Endothelial cell of umbilical vein (primary cell): Measurements from ENCODE around the gene PRKCSH. TPM values are rescaled to one million over a fixed set of nuclear protein-coding genes. Genes with fewer than 3 reads are reported as not detected.
"Not testable (repeated sequence)": the region's sequence is repeated elsewhere in the genome, so short reads cannot be mapped to it uniquely, and the experiment has no call there.

Experiments
- BruUV-seq: library from RNA; stranded (reverse); fragments of 400-500 nt; replicated peaks from 2 replicates; lab custom pipeline; 2021; lab: Mats Ljungman, UMichigan
- CTCF ChIA-PET: fragments of 300-600, 350-600 bp; sonication (Branson Sonifier 250); formaldehyde crosslinking; loops from one replicate; lab custom pipeline; 2021; ENCODE audit warnings: antibody characterized with exemption, inconsistent platforms; lab: Charles Lee
- POLR2A ChIA-PET: fragments of 300-600, 350-600 bp; sonication (Branson Sonifier 250); formaldehyde crosslinking; loops from one replicate; lab custom pipeline; 2021; ENCODE audit warnings: antibody characterized with exemption, inconsistent platforms; lab: Charles Lee
- DNase-seq: peaks from one replicate; pipeline ENCODE4 v3.0.0-alpha.2; 2011; ENCODE audit warnings: low read depth, low spot score
- FAIRE-seq: peaks from 2 replicates; lab custom pipeline; 2011; peaks lifted over from hg19 to GRCh38; lab: Jason Lieb, UNC
- H2AFZ ChIP-seq: 2 replicates; pipeline ENCODE4 v1.6.0; 2012; ENCODE audit warnings: low read depth, low read length, control low read depth, inconsistent platforms
- H3K27ac ChIP-seq: 2 replicates; pipeline ENCODE4 v1.5.1; 2011; ENCODE audit warnings: low read depth, mild to moderate bottlenecking, control low read depth, low read length, moderate library complexity; ENCODE audit not compliant: insufficient read depth
- H3K27me3 ChIP-seq, 2 experiments: 2 replicates each; pipeline versions ENCODE4 v1.6.0 to v1.6.1; 2011; ENCODE audit warnings: low read length in 2 of 2, mixed read lengths in 1 of 2; ENCODE audit not compliant: control insufficient read depth in 2 of 2, insufficient read depth in 2 of 2
- H3K36me3 ChIP-seq, 2 experiments: 2 replicates in 1 of 2; 3 replicates in 1 of 2; pipeline ENCODE4 v1.5.1; 2011; ENCODE audit warnings: low read length in 2 of 2, mild to moderate bottlenecking in 1 of 2, moderate library complexity in 1 of 2; ENCODE audit not compliant: control insufficient read depth in 2 of 2, insufficient read depth in 2 of 2; ENCODE audit errors: extremely low read depth in 1 of 2
- H3K4me1 ChIP-seq: 3 replicates; pipeline ENCODE4 v1.5.1; 2011; ENCODE audit warnings: mild to moderate bottlenecking, low read length; ENCODE audit not compliant: control insufficient read depth, insufficient read depth; ENCODE audit errors: extremely low read depth
- H3K4me2 ChIP-seq: 2 replicates; pipeline ENCODE4 v1.6.1; 2011; ENCODE audit warnings: low read length, control low read depth, mixed read lengths; ENCODE audit not compliant: insufficient read depth
- H3K4me3 ChIP-seq, 3 experiments: fragments of 200-600 bp in 1 of 3; sonication (generic), shearing (Covaris generic) in 1 of 3; replicated peaks in 1 of 3; 2 replicates each; pipeline ENCODE4 v1.5.1; 2011 to 2016; ENCODE audit warnings: control low read depth in 3 of 3, low read length in 3 of 3, mild to moderate bottlenecking in 2 of 3, inconsistent platforms in 1 of 3, low read depth in 1 of 3, moderate library complexity in 1 of 3; ENCODE audit not compliant: insufficient read depth in 1 of 3
- H3K79me2 ChIP-seq: 2 replicates; pipeline ENCODE4 v1.6.0; 2012; ENCODE audit warnings: low read length, inconsistent platforms; ENCODE audit not compliant: control insufficient read depth, insufficient read depth
- H3K9ac ChIP-seq: replicated peaks from 2 replicates; pipeline ENCODE3; 2011; ENCODE audit warnings: low read length, control low read depth; ENCODE audit not compliant: insufficient read depth; ENCODE audit errors: extremely low read depth
- H3K9me1 ChIP-seq: replicated peaks from 3 replicates; pipeline ENCODE4 v1.6.0; 2011; ENCODE audit warnings: mild to moderate bottlenecking, low read length; ENCODE audit not compliant: control insufficient read depth, insufficient read depth; ENCODE audit errors: extremely low read depth
- H3K9me3 ChIP-seq: replicated peaks from 2 replicates; pipeline ENCODE4 v1.5.1; 2012; ENCODE audit warnings: low read length, inconsistent platforms; ENCODE audit not compliant: control insufficient read depth, insufficient read depth
- H4K20me1 ChIP-seq: replicated peaks from 2 replicates; pipeline ENCODE3; 2011; ENCODE audit warnings: mild to moderate bottlenecking, low read length; ENCODE audit not compliant: control insufficient read depth, insufficient read depth; ENCODE audit errors: extremely low read depth
- CTCF ChIP-seq, 2 donors: IDR thresholded peaks; 1 replicate in 1 of 2; 2 replicates in 1 of 2; pipeline ENCODE4 v1.5.1; 2011; ENCODE audit warnings: low read length in 2 of 2, mild to moderate bottlenecking in 2 of 2, moderate library complexity in 2 of 2, control low read depth in 1 of 2, inconsistent platforms in 1 of 2, low read depth in 1 of 2; ENCODE audit not compliant: insufficient read depth in 1 of 2; ENCODE audit errors: extremely low read depth in 1 of 2
- FOS ChIP-seq: IDR thresholded peaks from 2 replicates; pipeline ENCODE4 v1.6.1; 2011; ENCODE audit warnings: mild to moderate bottlenecking, low read length, moderate library complexity, borderline replicate concordance; ENCODE audit not compliant: insufficient read depth
- POLR2AphosphoS5 ChIP-seq: IDR thresholded peaks from 2 replicates; pipeline ENCODE4 v1.6.1; 2012; ENCODE audit warnings: low read depth, mild to moderate bottlenecking, control low read depth, low read length, moderate library complexity; ENCODE audit not compliant: insufficient read depth
- dilution Hi-C: fragments of 300-500 bp; cut with MboI; formaldehyde crosslinking; loops from one replicate; pipeline ENCODE4 v1.15.0; 2019; ENCODE audit warnings: low sequenced_read_pairs; ENCODE audit not compliant: extremely low pct_ligation_motif_present
- intact Hi-C: fragments of 100-400 bp; cut with micrococcal nuclease; formaldehyde crosslinking; loops from one replicate; pipeline ENCODE4 v1.10.0; 2022
- polyA plus RNA-seq, 4 experiments: library from polyadenylated mRNA; depleted of rRNA in 3 of 4; stranded (reverse) in 3 of 4; unstranded in 1 of 4; fragments of >200 nt; gene quantifications; 2 replicates each; pipeline versions ENCODE4 v1.2.1 to v1.2.3, GENCODE V29; 2011 to 2012; ENCODE audit warnings: missing spikeins in 1 of 4
- total RNA-seq: library from RNA; stranded (reverse); gene quantifications from 2 replicates; pipeline ENCODE4 v1.2.3, GENCODE V29; 2021

The PRKCSH gene
- total and polyA plus RNA-seq, 2 donors (not counting 3 experiments of a cell fraction or from before 2014, with no cell fraction given), result 215 to 425 TPM

GRCh38 chr19:11405846-11406643, 29.4 kb upstream of the PRKCSH start:
- Histone ChIP-seq H4K20me1 (no peaks in the 10 kb centered on the region), H3K36me3 (no peaks in the 10 kb centered on the region), H3K4me1 (no peaks in the 10 kb centered on the region), H3K9me1 (no peaks in the 10 kb centered on the region), H3K79me2 (no peaks in the 10 kb centered on the region), H3K9me3 (no peaks in the 10 kb centered on the region), H3K4me2 (no peak overlapping the region), H3K4me3 (no peak overlapping the region), H3K9ac (no peak overlapping the region), H3K27ac (no peak overlapping the region), H3K27me3 (no peaks in the 10 kb centered on the region), H2AFZ (peak overlapping the region; percentile 54)
- dilution Hi-C loops (no loop called here), intact Hi-C loops (loop anchor here (2.0 kb wide), 1 partner anchor 21 kb away; the partner anchor contains the start of gene EPOR)
- CTCF ChIA-PET, result interaction anchor here (0.6 to 2.7 kb wide), 8 partner anchors 16 to 112 kb away, joined by 3 to 22 read pairs (median 4); partner anchors contain the start of genes EPOR and SWSAP1
- no peak for DNase-seq
- POLR2A ChIA-PET, result no interaction called here
- no peak for FAIRE-seq
- no peak for TF ChIP-seq POLR2AphosphoS5
- peak in 1 of 2 donors; percentile 53 for TF ChIP-seq CTCF (IDR thresholded peaks at IDR 0.05; ENCODE audit: extremely low read depth in 1 of 2, insufficient read depth in 1 of 2, low read depth in 1 of 2, low read length in 2 of 2)
- TF ChIP-seq FOS, result no peak
- BruUV-seq, result no TSS peak

- POLR2A ChIA-PET, result not testable (repeated sequence)
Observed at GRCh38 chr19:11406703-11407236, 28.7 kb upstream of the PRKCSH start.

More at GRCh38 chr19:11406703-11407236, 28.7 kb upstream of the PRKCSH start:
- H3K9me1 ChIP-seq, H3K9me3 ChIP-seq, H3K4me2 ChIP-seq, H3K79me2 ChIP-seq, H3K36me3 ChIP-seq, H3K27me3 ChIP-seq, H3K4me1 ChIP-seq, dilution Hi-C loops, H3K4me3 ChIP-seq, FAIRE-seq, H3K9ac ChIP-seq, H4K20me1 ChIP-seq, BruUV-seq, H3K27ac ChIP-seq, H2AFZ ChIP-seq, DNase-seq: not testable (repeated sequence)
- intact Hi-C loops, result loop anchor here (2.0 kb wide), 1 partner anchor 22 kb away; the partner anchor contains the start of gene EPOR
- CTCF ChIA-PET, result interaction anchor here (1.1 to 2.7 kb wide), 8 partner anchors 15 to 113 kb away, joined by 3 to 22 read pairs (median 4); partner anchors contain the start of genes EPOR and SWSAP1
